ENCODE results near the gene APLF.

Gene APLF

GRCh38 chr2:68506170-68506569 lies 38.8 kb downstream of the APLF start:
- Histone ChIP-seq H3K27me3 (ENCODE audit: insufficient read depth, low read length) (no peaks in the 10 kb centered on the region), H3K4me1 (ENCODE audit: insufficient read depth, low read length, severe bottlenecking) (no peaks in the 10 kb centered on the region), H3K27ac (ENCODE audit: low read depth, low read length, poor library complexity, severe bottlenecking) (no peak overlapping the region), H3K4me3 (ENCODE audit: low read depth, low read length, poor library complexity, severe bottlenecking) (no peak overlapping the region), H3F3A (ENCODE audit: insufficient read depth, low read length) (no peaks in the 10 kb centered on the region), H3K4me2 (ENCODE audit: low read length) (no peak overlapping the region), H3K9ac (ENCODE audit: low read length) (no peak overlapping the region), H3K79me2 (ENCODE audit: insufficient read depth, low read length) (no peaks in the 10 kb centered on the region), H2AFZ (ENCODE audit: low read length) (no peak overlapping the region), H4K20me1 (ENCODE audit: insufficient read depth, low read length) (no peaks in the 10 kb centered on the region), H3K9me2 (ENCODE audit: low read depth, low read length) (no peaks in the 10 kb centered on the region), H3K9me3 (ENCODE audit: low read length) (peaks cover 5% of the 10 kb centered on the region; the same call in 1 of the 2 replicates), H3K36me3 (ENCODE audit: insufficient read depth, low read length) (no peaks in the 10 kb centered on the region)
- TF ChIP-seq EZH2 (IDR thresholded peaks at IDR 0.05; ENCODE audit: borderline replicate concordance, low read length) (no peak), CTCF (IDR thresholded peaks at IDR 0.05; ENCODE audit: low read length) (no peak)

- no peak overlapping the region for H3K27ac ChIP-seq (ENCODE audit: low read depth, low read length, poor library complexity, severe bottlenecking)
- H3K36me3 ChIP-seq (ENCODE audit: insufficient read depth, low read length): no peaks in the 10 kb centered on the region
- H3K4me3 ChIP-seq (ENCODE audit: low read depth, low read length, poor library complexity, severe bottlenecking): no peak overlapping the region
- H2AFZ ChIP-seq (ENCODE audit: low read length): no peak overlapping the region
- no peaks in the 10 kb centered on the region for H4K20me1 ChIP-seq (ENCODE audit: insufficient read depth, low read length)
- no peak for TF ChIP-seq CTCF (IDR thresholded peaks at IDR 0.05; ENCODE audit: low read length)
- no peak for TF ChIP-seq EZH2 (IDR thresholded peaks at IDR 0.05; ENCODE audit: borderline replicate concordance, low read length)
- H3K79me2 ChIP-seq (ENCODE audit: insufficient read depth, low read length): no peaks in the 10 kb centered on the region
- no peaks in the 10 kb centered on the region for H3F3A ChIP-seq (ENCODE audit: insufficient read depth, low read length)
- H3K4me1 ChIP-seq (ENCODE audit: insufficient read depth, low read length, severe bottlenecking): no peaks in the 10 kb centered on the region
- H3K4me2 ChIP-seq (ENCODE audit: low read length): no peak overlapping the region
- peaks cover 5% of the 10 kb centered on the region; the same call in 1 of the 2 replicates for H3K9me3 ChIP-seq (ENCODE audit: low read length)
- H3K27me3 ChIP-seq (ENCODE audit: insufficient read depth, low read length): no peaks in the 10 kb centered on the region
- no peaks in the 10 kb centered on the region for H3K9me2 ChIP-seq (ENCODE audit: low read depth, low read length)
- no peak overlapping the region for H3K9ac ChIP-seq (ENCODE audit: low read length)
Observed at GRCh38 chr2:68512326-68512725, 44.9 kb downstream of the APLF start.

GRCh38 chr2:68512966-68513365 lies 45.6 kb downstream of the APLF start:
- no peak overlapping the region for H3K27ac ChIP-seq (ENCODE audit: low read depth, low read length, poor library complexity, severe bottlenecking)
- H3K4me2 ChIP-seq (ENCODE audit: low read length): no peak overlapping the region
- H4K20me1 ChIP-seq (ENCODE audit: insufficient read depth, low read length): no peaks in the 10 kb centered on the region
- TF ChIP-seq EZH2 (IDR thresholded peaks at IDR 0.05; ENCODE audit: borderline replicate concordance, low read length): no peak
- TF ChIP-seq CTCF (IDR thresholded peaks at IDR 0.05; ENCODE audit: low read length): no peak
- H3K27me3 ChIP-seq (ENCODE audit: insufficient read depth, low read length): no peaks in the 10 kb centered on the region
- peaks cover 5% of the 10 kb centered on the region; the same call in 1 of the 2 replicates for H3K9me3 ChIP-seq (ENCODE audit: low read length)
- H2AFZ ChIP-seq (ENCODE audit: low read length): no peak overlapping the region
- no peaks in the 10 kb centered on the region for H3K36me3 ChIP-seq (ENCODE audit: insufficient read depth, low read length)
- no peaks in the 10 kb centered on the region for H3K9me2 ChIP-seq (ENCODE audit: low read depth, low read length)
- no peaks in the 10 kb centered on the region for H3K4me1 ChIP-seq (ENCODE audit: insufficient read depth, low read length, severe bottlenecking)
- no peaks in the 10 kb centered on the region for H3F3A ChIP-seq (ENCODE audit: insufficient read depth, low read length)
- H3K79me2 ChIP-seq (ENCODE audit: insufficient read depth, low read length): no peaks in the 10 kb centered on the region
- no peak overlapping the region for H3K4me3 ChIP-seq (ENCODE audit: low read depth, low read length, poor library complexity, severe bottlenecking)
- no peak overlapping the region for H3K9ac ChIP-seq (ENCODE audit: low read length)
